HL-60 (cell line): Measurements from ENCODE around the gene DTD1.

Experiments
- CTCF ChIP-seq: IDR thresholded peaks from one replicate; pipeline ENCODE4 v1.5.1; 2011; ENCODE audit warnings: low read length, control low read depth, inconsistent platforms; ENCODE audit not compliant: insufficient read depth
- GABPA ChIP-seq: IDR thresholded peaks from 2 replicates; pipeline ENCODE4 v1.6.1; 2012; ENCODE audit warnings: low read depth
- POLR2AphosphoS5 ChIP-seq: IDR thresholded peaks from 2 replicates; pipeline ENCODE4 v1.6.1; 2012; ENCODE audit warnings: low read depth
- REST ChIP-seq: IDR thresholded peaks from 2 replicates; pipeline ENCODE4 v1.6.1; 2012; ENCODE audit warnings: low read depth; ENCODE audit not compliant: insufficient replicate concordance
- SPI1 ChIP-seq: IDR thresholded peaks from 2 replicates; pipeline ENCODE4 v1.6.1; 2012; ENCODE audit warnings: low read depth, mild to moderate bottlenecking, borderline replicate concordance

GRCh38 chr20:18754653-18755045 lies 166.8 kb downstream of the DTD1 start:
- TF ChIP-seq POLR2AphosphoS5 (no peak), REST (no peak), CTCF (no peak), SPI1 (no peak), GABPA (no peak)
